UCSD-AML1 (cell line): ENCODE data around the gene NUAK2.
"Not testable (repeated sequence)": the region's sequence is repeated elsewhere in the genome, so short reads cannot be mapped to it uniquely, and the experiment has no call there.

Experiments
- DNase-seq: peaks from one replicate; lab custom pipeline; 2025; ENCODE audit not compliant: unreplicated experiment; lab: John Stamatoyannopoulos, UW

Gene NUAK2

DNA sequence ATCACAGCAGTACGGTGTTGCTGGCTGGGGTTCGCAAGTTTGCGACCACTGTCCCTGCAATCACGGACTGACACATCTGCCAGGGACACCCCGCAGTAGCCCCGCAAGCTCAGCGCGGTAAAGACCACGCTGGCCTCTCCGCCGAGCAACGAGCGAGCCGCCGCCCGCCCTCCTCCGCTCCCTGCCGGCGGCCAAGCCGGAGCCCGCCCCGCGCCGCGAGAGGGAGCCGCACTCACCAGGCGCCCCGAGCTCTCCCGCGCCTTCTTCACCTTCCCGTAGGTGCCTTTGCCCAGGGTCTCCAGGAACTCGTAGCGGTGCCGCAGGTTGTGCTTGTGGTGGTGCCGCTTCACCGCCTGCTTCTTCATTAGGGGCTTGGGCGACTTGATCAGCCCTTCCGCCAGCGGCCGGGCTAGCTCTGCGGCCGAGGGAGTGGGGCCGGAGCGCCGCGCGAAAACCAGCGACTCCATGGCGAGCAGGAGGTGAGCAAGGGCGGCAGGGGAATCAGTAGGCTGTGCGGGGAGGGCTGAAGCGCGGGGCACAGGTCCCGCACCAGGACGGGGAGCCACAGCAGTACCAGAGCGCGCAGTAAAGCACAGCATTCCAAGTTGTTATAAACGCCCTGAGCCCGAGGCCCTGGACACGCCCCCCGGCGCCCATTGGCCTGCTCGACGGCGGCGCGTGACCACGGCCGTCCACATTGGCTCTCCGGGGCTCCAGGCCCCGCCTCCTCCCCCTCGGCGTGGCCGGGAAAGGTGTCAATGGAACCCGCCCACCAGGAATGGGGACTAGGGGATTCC, at the start of gene NUAK2:
Gene NUAK2, minus strand, starts transcription at position 584 of the 797 bp plus-strand sequence. Its CDS starts 117 bp downstream, at position 467.
- DNase-seq, result peak; percentile 34

DNA sequence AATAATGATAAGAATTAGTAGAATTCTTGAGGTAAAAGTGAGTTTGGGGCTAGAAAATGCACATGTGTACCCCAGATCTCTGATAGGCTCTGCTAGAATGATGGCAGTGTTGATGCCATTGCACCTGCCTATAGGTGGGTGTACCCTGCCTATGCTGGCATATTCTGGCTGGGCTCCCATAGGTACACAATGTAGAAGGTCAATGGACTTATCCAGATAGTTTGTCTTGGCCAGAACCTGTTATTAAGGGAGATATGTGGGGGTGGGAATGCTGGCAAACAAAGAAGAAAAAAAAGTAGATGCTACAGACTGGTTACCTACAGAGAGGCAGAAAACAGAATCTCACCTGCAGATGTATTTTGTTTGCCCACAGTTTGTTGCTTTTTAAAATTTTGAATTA, 49.2 kb upstream of the NUAK2 start:
- no peak for DNase-seq

DNA sequence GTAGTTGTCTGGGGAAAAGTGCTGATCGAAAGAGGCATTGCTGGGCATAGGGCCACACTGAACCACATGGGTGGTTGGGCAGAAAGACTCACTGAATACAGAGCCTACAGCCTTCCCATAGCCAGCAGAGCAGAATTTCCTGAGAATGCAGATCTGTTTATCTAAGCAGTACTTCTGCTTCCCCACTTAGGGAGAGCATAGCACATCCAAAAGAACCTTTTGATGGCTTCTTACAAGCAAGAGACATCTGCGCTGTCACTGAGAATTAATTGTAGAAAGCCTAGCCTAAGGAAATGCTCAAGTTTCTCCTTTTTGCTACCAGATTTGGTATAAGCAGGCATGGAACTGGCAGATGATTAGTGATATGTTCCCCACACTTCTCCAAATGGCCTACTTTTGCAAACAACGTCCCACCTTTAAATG, 48.2 kb upstream of the NUAK2 start:
- DNase-seq, result no peak

DNA sequence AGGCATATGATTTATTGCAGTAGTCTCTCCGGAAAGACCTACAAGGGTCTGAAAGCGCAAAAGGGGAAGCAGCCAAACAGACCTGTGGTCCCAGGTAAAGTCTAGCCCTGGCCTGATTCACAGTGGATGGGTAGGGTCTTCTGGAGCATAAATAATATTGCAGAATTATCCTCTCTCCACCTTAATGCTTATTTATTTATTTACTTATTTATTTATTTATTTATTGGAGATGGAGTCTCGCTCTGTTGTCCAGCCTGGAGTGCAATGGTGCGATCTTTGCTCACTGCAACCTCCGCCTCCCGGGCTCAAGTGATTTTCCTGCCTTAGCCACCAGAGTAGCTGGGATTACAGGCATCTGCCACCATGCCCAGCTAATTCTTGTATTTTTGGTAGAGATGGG, 46.9 kb upstream of the NUAK2 start:
- no peak for DNase-seq

DNA sequence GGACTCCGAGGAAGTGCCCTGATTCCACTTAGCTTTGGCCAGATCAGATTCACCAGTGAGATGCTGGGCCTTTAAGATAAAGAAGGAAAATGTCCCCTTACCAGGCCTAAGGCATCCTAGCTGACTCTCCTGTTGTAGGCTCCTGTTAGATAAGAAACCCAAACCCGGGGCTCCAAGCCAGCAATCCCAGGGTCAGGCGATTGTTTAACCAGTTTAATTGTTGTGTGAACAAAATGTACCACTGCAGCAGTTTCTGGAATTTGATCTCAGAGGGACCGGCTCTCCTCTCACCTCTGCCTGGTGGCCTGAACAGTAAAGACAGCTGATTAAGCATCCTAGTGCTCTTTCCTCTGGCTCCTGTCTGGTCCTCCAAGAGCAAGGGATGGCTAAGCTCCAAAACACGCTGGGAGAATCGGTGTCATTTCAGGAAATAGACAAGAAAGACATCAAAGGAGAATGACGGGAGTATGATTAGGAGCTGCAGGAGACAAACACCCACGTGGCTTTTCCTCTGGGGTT, 44.5 kb upstream of the NUAK2 start:
- no peak for DNase-seq

DNA sequence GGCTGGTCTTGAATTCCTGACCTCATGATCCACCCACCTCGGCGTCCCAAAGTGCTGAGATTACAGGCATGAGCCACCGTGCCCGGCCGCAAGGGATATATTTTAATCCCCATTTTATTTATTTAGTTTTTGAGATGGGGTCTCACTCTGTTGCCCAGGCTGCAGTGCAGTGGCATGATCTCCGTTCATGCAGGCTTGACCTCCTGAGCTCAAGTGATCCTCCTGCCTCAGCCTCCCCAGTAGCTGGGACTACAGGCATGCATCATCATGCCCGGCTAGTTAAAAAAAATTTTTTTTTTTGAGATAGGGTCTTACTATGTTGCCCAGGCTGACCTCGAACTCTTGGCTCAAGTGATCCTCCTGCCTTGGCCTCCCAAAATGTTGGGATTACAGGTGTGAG, 43.5 kb upstream of the NUAK2 start:
- DNase-seq, result not testable (repeated sequence)

DNA sequence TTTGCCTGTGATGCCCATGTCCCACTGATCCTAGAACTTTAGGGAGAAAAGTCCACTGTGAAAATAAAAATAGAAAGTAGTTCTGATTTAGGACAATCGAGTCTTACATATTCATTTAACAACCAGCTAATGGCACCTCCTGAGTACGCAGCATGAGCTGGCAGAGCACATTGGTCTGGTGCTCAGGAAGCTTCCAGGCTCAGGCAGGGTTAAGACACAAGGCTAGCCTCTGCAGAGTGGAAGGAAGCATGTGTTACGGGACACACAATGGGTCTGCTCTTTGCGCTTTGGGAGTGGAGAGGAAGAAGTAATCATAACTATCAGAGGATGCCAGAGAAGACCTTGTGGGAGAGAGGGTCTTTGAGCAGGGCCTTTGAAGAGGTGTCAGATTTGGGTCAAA, 39.3 kb upstream of the NUAK2 start:
- DNase-seq, result no peak

DNA sequence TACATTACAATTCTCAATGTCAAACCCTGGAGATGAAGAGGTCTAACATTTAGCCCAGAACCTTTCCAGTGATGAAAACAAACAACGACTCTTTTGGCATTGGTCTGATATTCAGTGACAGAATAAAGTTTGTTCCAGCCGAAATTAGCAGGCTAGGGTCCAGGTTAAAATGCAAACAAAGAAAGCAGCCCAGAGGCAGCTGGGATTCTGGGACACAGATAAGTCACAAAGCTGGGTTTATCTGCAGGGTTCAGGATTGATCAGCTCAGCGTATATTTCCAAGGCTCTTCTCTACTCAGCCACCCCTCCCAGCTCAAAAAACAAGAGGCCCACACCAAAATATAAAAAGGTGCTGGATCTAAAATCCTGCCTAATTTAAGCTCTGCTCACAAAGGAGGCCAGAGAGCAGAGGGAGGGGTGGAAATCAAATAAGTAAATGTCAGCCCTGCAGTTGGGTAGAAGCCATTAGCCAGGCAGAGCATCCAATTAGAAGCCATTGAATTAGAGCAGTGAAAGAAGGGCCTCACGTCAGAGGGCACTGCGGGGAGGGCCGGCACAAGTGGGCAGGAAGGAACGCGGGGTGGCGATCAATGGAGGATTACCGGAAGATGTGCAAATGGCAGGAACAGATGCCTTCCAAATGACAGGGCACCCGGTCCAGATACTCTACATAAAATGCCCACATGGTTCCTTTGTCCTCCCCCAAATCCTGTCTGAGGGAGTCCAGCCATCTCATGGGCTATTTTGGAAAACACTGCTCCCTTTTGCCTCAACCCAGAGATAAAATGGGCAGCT, 38.4 kb upstream of the NUAK2 start:
- no peak for DNase-seq

DNA sequence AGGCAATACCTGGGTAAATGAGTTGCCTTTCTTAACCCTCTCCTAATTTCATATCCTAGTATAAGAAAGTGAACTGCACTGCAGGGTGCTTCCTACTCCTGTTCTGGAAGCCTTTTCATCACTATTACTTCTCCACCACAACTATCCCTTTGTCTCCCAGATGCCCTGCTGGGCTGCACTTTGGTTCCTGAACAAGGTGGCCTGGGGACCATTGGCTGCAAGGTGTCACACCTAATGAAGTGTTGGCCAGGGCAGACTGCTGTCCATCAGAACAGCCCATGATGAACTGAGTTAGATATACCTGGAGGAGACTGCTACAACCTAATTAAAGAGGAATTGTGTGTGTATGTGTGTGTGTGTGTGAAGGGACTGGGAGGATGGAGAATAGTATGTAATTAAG, 37.0 kb upstream of the NUAK2 start:
- DNase-seq, result no peak

DNA sequence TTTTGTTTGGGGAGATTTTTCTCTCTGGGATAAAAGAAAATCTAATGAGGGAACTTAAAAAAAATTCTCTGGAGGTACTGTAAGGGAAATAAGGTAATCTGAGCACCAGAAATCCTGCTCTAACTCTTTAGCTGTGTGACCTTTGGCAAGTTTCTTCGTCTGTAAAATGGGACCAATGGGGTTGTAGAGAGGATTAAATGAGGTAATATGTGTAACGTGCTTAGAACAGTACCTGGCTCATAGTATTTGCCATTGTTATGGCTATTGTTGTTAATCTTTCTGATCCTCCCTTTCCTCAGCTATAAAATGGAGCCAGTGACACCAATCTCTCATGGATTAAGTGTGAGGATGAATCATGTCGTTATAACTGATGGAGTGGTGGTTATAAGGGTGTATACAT, 36.0 kb upstream of the NUAK2 start:
- DNase-seq, result no peak

DNA sequence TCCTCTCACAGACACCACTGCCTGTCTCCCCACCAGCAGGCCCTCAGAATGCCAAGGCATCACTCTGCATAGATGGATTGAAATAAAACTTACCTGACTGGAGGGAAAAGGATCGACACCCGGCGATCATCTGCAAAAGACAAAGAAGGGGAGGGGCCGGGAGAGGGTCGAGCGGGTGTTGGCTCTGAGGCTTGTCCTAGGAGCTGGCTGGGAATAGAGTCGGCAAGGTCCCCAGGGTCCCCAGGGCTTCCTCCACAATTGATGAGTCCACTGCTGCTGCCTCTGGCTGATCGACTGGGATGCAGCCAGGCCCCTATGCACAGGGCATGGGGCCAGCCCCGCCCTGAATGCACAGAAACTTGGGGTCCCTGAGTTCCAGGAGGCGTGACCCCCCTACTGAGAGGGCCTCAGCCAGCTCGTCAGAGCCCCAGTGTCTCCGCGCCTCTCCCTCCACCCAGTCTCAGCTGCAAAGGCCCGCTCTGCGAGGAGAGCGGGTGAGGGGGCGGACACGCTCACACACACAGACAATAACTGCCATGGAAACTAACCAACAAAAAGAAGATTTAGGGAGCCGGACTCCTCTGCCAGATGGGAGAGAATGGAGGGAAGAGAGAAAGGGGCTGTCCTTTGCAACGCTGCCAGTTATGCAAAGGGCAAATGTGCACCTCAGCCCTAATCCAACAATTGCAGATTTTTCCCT, 35.0 kb upstream of the NUAK2 start, which contains the start of gene KLHDC8A:
Gene KLHDC8A, minus strand, starts transcription at position 483 of the 700 bp plus-strand sequence. CDS start 13,318 bp downstream, outside the sequence.
- DNase-seq, result no peak

DNA sequence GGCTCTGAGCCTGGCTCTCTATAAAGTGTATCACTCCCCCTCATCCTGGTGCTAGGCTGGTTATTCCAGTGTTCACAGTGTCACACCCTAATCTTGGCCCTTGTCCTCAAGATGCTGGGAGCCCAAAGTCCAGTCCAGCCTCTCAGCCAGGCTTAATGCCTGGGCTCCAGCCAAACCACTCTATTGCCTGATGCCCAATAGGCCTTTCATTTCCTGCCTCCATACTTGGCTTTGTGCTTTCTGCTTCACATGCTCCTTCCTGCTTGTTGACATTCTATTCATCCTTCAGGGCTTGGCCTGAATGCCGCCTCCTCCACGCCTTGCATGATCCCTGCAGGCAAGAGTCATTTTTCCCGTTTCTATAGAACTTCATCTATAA, 33.5 kb upstream of the NUAK2 start:
- no peak for DNase-seq

DNA sequence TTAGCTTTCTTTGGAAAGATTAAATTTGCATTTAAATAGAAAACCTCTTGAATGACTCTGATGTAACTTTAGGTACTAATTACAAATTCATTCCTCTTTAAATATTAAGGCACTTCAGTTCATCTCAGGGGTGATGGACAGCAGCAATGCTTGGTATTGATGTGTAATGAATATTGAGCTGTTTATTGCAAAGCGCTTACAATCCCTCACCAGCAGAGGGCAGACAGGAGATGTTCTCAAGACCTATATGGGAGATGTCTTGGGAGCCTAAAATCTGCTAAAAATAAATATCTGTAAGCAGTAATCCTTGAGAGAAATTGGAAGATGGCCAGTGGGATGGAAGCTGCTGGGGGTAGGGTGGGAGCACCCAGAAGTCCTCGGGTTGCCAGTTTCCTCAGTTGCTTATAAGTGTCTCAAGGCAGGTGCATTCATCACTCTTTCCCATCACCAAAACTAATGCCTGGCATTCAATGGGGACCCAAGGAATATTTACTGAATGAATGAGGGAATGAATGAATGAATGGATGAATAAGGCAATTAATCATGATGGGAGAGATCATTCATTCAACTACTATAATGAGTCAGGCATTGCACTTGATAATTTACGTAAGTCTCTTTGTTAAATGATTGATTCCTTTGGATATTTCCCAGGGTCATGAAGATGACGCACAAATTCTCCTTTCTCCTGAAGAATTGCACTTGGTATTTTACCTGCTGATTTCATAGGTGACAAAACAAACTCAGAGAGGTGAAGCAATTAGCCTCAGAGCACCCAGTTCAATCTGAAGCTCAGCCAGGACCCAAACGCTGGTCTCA, 32.9 kb upstream of the NUAK2 start:
- no peak for DNase-seq

DNA sequence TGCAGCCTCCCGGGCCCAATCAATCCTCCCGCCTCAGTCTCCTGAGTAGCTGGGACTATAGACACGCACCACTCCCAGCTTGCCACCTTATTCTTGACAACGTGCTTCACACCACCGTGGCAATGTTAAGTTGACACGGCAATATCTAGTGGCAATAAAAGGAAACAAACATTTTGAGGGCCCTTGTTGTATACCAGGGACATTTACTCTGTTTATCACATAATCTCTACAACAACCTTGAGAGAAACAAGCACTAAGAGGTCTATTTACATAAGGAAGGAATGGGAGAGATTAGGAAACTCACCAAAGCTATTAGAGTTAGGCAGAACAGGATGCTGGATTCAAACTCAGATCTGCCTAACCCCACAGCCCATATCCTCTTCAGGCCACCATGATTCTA, 32.1 kb upstream of the NUAK2 start:
- no peak for DNase-seq

DNA sequence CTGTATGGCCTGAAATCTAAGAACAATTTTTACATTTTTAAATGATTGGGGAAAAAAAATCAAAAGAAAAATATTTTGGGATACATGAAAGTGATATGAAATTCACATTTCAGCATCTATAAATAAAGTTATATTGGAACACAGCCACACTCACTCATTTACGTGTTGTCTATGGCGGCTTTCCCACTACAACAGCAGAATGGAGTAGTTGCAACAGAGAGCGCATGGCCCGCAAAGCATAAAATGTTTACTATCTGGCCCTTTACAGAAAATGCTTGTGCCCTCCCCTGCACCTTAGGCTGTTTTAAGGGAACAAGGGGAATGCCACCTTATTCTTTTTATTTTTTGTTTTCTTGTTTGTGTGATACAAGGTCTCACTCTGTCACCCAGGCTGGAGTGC, 31.6 kb upstream of the NUAK2 start:
- DNase-seq, result no peak

DNA sequence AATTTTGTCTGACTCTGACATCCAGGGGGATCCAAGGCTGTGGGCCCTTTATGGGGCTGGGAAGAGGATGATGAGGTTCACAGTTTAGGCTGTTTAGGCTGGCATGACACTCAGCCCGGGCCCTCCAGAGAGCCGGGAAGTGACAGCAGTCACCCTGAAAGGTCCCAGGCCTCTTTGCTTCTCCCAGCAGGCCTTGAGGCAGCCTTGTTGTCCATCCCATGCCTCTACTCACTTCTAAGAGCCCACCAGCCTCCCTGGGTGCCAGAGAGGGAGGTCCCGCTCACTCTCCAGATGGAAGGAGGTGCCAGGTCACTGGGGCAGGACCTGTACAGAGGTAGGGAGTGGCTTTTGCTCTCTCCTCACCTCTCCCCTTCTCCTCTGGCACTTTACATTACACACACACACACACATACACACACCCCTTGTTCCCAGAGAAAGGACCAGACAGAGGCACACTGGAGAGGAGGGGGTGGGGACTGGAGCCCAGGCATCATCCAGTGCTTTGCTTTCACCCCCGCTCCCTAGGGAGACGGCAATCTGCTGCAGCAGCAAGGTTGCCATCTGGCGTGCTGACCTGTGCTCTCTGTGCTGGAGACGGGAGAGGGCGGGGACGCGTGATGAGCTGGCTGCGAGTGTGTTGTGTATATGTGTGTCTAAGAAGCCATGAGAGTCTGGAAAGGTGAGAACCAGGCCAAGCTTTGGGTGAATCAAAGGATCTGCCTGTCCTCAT, 30.6 kb upstream of the NUAK2 start:
- DNase-seq, result no peak

DNA sequence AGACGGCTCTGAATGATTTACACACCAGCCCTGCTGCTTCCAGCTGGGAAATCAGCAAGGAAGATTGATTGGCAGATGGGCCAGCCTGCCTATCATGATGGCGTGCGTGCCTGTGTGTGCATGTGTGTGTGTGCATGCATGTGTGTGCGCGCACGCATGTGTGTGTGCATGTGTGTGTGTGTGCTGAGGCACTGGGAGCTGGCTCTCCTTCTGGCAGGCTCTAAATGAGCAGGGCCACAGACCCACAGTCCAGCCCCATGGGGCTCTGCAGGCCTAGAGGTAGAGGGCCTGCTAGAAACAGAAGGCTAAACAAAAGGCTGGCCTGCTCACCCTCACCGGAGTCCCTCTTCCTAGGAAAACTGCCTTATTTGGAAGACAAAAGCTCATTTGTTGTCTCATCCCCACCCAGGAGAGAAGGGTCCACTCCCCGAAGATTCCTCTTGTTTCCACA, 29.2 kb upstream of the NUAK2 start:
- DNase-seq, result no peak

DNA sequence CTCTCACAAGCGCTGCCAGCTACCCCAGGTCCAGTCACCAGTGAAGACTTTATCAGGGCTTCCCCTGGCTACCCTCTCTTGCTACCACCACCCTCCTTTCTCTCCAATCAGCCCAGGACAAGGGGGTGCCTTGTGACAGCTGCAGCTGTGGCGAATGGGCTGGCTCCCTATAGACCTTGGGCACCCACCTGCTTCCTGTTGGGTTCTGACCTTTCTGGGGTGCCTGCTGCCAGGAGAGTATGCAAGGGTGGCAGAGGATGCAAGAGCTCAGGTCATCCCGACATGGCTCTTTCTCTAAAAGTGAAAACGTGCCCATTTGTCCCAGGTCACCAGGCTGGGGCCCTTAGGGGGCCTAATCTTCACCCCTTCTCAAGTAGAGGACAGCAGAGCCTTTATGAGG, 28.6 kb upstream of the NUAK2 start:
- DNase-seq, result no peak

DNA sequence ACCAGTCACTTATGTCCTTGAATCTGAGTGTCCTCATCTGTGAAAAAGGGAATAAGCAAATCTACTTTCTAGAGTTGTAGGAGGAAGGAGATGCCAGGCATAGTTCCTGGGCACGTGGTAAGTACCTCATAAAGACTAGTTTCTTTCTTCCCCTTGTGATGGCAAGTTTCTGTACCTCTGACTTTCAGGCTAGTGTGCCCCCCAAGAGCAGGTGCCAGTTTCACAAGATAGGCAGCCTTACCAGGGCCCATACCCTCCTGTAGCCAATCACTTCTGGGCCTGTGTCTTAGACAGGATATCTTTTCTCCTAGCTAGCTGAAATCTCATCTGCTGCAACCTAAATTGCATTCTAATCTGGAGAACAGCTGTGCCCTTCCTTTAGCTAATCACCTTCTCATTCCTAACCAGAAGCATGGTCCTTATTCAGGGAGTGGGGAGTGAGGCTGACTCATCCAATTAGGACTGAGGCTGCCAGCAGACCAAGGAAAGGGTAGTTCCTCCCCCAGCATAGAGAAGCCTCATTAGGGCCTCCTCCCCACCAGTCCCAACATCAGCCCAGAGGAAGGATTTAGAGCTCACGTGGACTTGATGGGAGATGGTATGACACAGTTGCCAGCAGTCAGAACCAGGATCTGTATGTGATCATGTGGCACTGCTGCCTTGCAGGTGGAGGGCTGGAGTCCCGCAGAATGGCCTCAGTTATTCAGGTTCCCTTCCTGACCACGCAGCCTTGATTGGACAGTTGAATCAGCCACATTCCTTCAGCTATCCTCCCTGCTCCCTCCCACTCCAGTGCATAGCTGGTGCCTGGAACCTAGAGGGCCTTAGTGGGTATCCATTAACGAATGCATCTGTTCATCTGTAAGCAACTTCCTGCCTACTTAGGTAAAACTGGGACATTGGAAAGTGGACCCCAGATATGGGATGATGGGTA, 27.3 kb upstream of the NUAK2 start:
- DNase-seq, result no peak
